OCI-LY3 (cell line): Measurements from ENCODE around the gene MGARP.
"Not testable (repeated sequence)": the region's sequence is repeated elsewhere in the genome, so short reads cannot be mapped to it uniquely, and the experiment has no call there.

Experiments used
- H2AFZ ChIP-seq: fragments of 200-600, 300-600 bp; shearing (Covaris generic); 2 replicates; pipeline ENCODE4 v1.6.0; 2014; ENCODE audit warnings: antibody characterized with exemption, low read depth, low read length
- H3K27ac ChIP-seq: fragments of 200-600, 300-600 bp; sonication (generic); 2 replicates; pipeline ENCODE4 v1.5.1; 2014; ENCODE audit warnings: mild to moderate bottlenecking, low read length, moderate library complexity, mixed read lengths
- H3K27me3 ChIP-seq: fragments of 200-600, 300-600 bp; sonication (generic); 2 replicates; pipeline ENCODE4 v1.6.1; 2014; ENCODE audit warnings: low read depth, low read length, mixed read lengths
- H3K36me3 ChIP-seq: fragments of 200-600, 300-600 bp; sonication (generic); replicated peaks from 2 replicates; pipeline ENCODE3; 2014; ENCODE audit warnings: low read depth, low read length, mixed read lengths
- H3K4me1 ChIP-seq: fragments of 300-600, 200-600 bp; sonication (generic); 2 replicates; pipeline ENCODE4 v1.6.1; 2014; ENCODE audit warnings: low read length, mixed read lengths
- H3K4me2 ChIP-seq: fragments of 200-600, 300-600 bp; sonication (generic); 2 replicates; pipeline ENCODE4 v1.6.1; 2014; ENCODE audit warnings: low read length, mixed read lengths
- H3K4me3 ChIP-seq: fragments of 300-600, 200-600 bp; sonication (generic); 2 replicates; pipeline ENCODE4 v1.5.1; 2014; ENCODE audit warnings: antibody characterized with exemption, mild to moderate bottlenecking, low read length, moderate library complexity
- H3K79me2 ChIP-seq: fragments of 300-600, 200-600 bp; shearing (Covaris generic); 2 replicates; pipeline ENCODE4 v1.6.1; 2014; ENCODE audit warnings: mild to moderate bottlenecking, low read length, mixed read lengths
- H3K9ac ChIP-seq: fragments of 300-600, 200-600 bp; shearing (Covaris generic); 2 replicates; pipeline ENCODE4 v1.6.0; 2014; ENCODE audit warnings: mild to moderate bottlenecking, low read length, moderate library complexity
- H3K9me3 ChIP-seq: fragments of 200-600, 300-600 bp; shearing (Covaris generic); 2 replicates; pipeline ENCODE4 v1.6.1; 2014; ENCODE audit warnings: low read length, mixed read lengths; ENCODE audit not compliant: insufficient read depth
- H4K20me1 ChIP-seq: fragments of 200-600, 300-600 bp; sonication (generic); 2 replicates; pipeline ENCODE4 v1.6.1; 2016; ENCODE audit warnings: low read length, mixed read lengths; ENCODE audit not compliant: insufficient read depth
- CTCF ChIP-seq: fragments of 200-600, 300-600 bp; sonication (generic); IDR thresholded peaks from 2 replicates; pipeline ENCODE4 v1.5.1; 2014; ENCODE audit warnings: antibody characterized with exemption, low read length, low read depth
- EZH2phosphoT487 ChIP-seq: fragments of 200-600 bp; shearing (Covaris generic); IDR thresholded peaks from 2 replicates; pipeline ENCODE4 v1.6.1; 2018; ENCODE audit warnings: antibody characterized with exemption, mixed run types, low read depth

MGARP gene

DNA sequence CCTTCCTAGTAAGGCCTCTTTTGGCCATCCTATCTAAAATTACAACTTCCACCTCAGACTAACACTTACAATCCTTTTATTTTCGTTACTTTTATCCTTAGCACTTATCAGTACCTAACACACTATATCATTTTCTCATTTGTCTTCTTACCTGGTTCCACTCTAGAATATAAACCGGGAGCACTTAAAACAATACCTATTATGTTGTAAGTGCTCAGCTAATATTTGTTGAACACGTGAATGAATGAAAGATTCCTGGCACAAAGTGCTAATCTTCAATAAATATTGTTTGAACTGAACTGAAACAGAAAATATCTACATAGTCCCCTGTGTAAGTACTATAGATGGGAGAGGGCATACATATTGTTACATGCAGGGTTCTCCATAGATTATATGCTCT, 14.4 kb downstream of the MGARP start:
- peak overlapping the region; percentile 81 for H3K4me2 ChIP-seq
- H3K36me3 ChIP-seq: no peaks in the 10 kb centered on the region

DNA sequence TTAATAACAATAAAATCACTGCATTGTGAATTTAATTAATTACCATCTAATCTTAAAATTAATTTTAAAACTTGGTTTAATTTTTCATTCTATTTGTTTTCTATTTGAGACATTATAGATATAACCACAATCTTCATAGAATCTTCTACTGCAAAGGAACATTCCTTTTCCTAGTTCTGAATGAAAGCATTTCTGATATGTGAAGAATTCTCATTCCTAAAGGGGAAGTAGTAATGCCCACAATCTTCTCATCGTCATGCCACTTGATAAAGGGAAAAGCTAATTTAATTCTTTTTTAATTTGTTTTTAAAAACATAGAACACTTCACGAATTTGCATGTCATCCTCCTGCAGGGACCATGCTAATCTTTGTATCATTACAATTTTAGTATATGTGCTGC, 23.7 kb downstream of the MGARP start:
- H3K27me3 ChIP-seq: peaks cover 12% of the 10 kb centered on the region
- H3K4me1 ChIP-seq: peaks cover 7% of the 10 kb centered on the region
- H3K79me2 ChIP-seq: no peaks in the 10 kb centered on the region
- TF ChIP-seq EZH2phosphoT487 (no peak), CTCF (no peak)
- H4K20me1 ChIP-seq: no peaks in the 10 kb centered on the region
- no peak overlapping the region for H3K9ac ChIP-seq
- no peak overlapping the region for H3K4me3 ChIP-seq
- H3K9me3 ChIP-seq: no peaks in the 10 kb centered on the region
- H2AFZ ChIP-seq: no peak overlapping the region
- no peak overlapping the region for H3K27ac ChIP-seq
- no peak overlapping the region for H3K4me2 ChIP-seq
- H3K36me3 ChIP-seq: no peaks in the 10 kb centered on the region

More for the DNA sequence above, 14.4 kb downstream of the MGARP start:
- Histone ChIP-seq H3K9me3 (no peaks in the 10 kb centered on the region), H3K4me3 (peak overlapping the region; percentile 68), H4K20me1 (no peaks in the 10 kb centered on the region), H3K79me2 (no peaks in the 10 kb centered on the region), H3K4me1 (peaks cover 37% of the 10 kb centered on the region), H3K9ac (peak overlapping the region; percentile 53), H2AFZ (no peak overlapping the region), H3K27me3 (peaks cover 11% of the 10 kb centered on the region; the same call in 1 of the 2 replicates), H3K27ac (peak overlapping the region; percentile 84)
- no peak for TF ChIP-seq EZH2phosphoT487
- TF ChIP-seq CTCF: no peak

DNA sequence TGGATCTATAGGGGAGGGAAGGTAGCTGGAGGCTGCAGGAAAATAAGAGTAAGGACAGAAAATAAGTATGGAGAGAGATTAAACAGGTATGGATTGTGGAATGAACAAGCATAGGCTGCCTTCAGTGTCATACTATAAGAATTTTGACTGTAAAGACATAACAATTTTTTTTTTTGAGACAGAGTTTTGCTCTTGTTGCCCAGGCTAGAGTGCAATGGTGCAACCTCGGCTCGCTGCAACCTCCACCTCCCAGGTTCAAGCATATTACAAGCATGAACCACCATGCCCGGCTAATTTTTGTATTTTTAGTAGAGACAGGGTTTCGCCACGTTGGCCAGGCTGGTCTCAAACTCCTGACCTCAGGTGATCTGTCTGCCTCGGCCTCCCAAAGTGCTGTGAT, 24.4 kb downstream of the MGARP start:
- peaks cover 12% of the 10 kb centered on the region for H3K27me3 ChIP-seq
- H3K27ac ChIP-seq, H3K9ac ChIP-seq, H3K4me3 ChIP-seq, H3K79me2 ChIP-seq, H3K9me3 ChIP-seq, H3K4me2 ChIP-seq, H4K20me1 ChIP-seq, H3K4me1 ChIP-seq, H3K36me3 ChIP-seq, H2AFZ ChIP-seq: not testable (repeated sequence)

- H3K79me2 ChIP-seq: no peaks in the 10 kb centered on the region
- H3K27me3 ChIP-seq: peaks cover 12% of the 10 kb centered on the region
- H3K27ac ChIP-seq: no peak overlapping the region
- no peak overlapping the region for H3K9ac ChIP-seq
- peaks cover 7% of the 10 kb centered on the region for H3K4me1 ChIP-seq
- no peaks in the 10 kb centered on the region for H3K9me3 ChIP-seq
- TF ChIP-seq CTCF (no peak), EZH2phosphoT487 (no peak)
- H3K4me2 ChIP-seq: no peak overlapping the region
- no peak overlapping the region for H3K4me3 ChIP-seq
- H4K20me1 ChIP-seq: no peaks in the 10 kb centered on the region
- no peaks in the 10 kb centered on the region for H3K36me3 ChIP-seq
- H2AFZ ChIP-seq: no peak overlapping the region
Observed at GRCh38 chr4:139253713-139254112, 26.3 kb downstream of the MGARP start.

- H3K27me3 ChIP-seq: peaks cover 12% of the 10 kb centered on the region
- H3K9ac ChIP-seq: no peak overlapping the region
- no peaks in the 10 kb centered on the region for H3K36me3 ChIP-seq
- no peak overlapping the region for H2AFZ ChIP-seq
- no peak overlapping the region for H3K27ac ChIP-seq
- H3K9me3 ChIP-seq: no peaks in the 10 kb centered on the region
- TF ChIP-seq EZH2phosphoT487 (no peak), CTCF (no peak)
- no peaks in the 10 kb centered on the region for H3K79me2 ChIP-seq
- H4K20me1 ChIP-seq: no peaks in the 10 kb centered on the region
- no peak overlapping the region for H3K4me2 ChIP-seq
- H3K4me3 ChIP-seq: no peak overlapping the region
- H3K4me1 ChIP-seq: peaks cover 7% of the 10 kb centered on the region
Observed at GRCh38 chr4:139253046-139253445, 27.0 kb downstream of the MGARP start.
